Measurements from ENCODE around the gene RAMP1.

- no peak for TF ChIP-seq CTCF (IDR thresholded peaks at IDR 0.05)
- no peak for TF ChIP-seq POLR2A (IDR thresholded peaks at IDR 0.05)
- no peak for TF ChIP-seq EP300 (IDR thresholded peaks at IDR 0.05)
Measured at GRCh38 chr2:237911363-237912017, 52.1 kb downstream of the RAMP1 start.
